CD14-positive monocyte (primary cell): ENCODE measurements around the gene TMEM115. TPM values are rescaled to one million over a fixed set of nuclear protein-coding genes. Genes with fewer than 3 reads are reported as not detected.
A peak's percentile ranks its signal among the peaks of the same experiment; 100 is the strongest.

Experiments used
- DNase-seq, 3 donors: peaks; one replicate each; pipeline ENCODE4 v3.0.0-alpha.2; 2011 to 2022
- H2AFZ ChIP-seq: 2 replicates; pipeline ENCODE4 v1.6.0; 2012; ENCODE audit warnings: mild to moderate bottlenecking, low read depth, low read length, inconsistent platforms; ENCODE audit not compliant: insufficient read depth, poor library complexity, severe bottlenecking
- H3K27ac ChIP-seq, 2 donors: 1 replicate in 1 of 2; 2 replicates in 1 of 2; pipeline ENCODE4 v1.5.1; 2012 to 2013; ENCODE audit warnings: low read length in 2 of 2, control low read depth in 1 of 2, inconsistent platforms in 1 of 2, low read depth in 1 of 2, mild to moderate bottlenecking in 1 of 2
- H3K27me3 ChIP-seq, 2 donors: one replicate each; pipeline versions ENCODE4 v1.6.0 to v1.6.1; 2011 to 2013; ENCODE audit warnings: low read length in 2 of 2; ENCODE audit not compliant: control insufficient read depth in 2 of 2, insufficient read depth in 2 of 2
- H3K36me3 ChIP-seq, 2 donors: replicated peaks in 1 of 2; 1 replicate in 1 of 2; 2 replicates in 1 of 2; pipeline versions ENCODE4 v1.5.1 to v1.6.1; 2012 to 2013; ENCODE audit warnings: low read length in 2 of 2, control low read depth in 1 of 2, inconsistent platforms in 1 of 2, mild to moderate bottlenecking in 1 of 2; ENCODE audit not compliant: insufficient read depth in 2 of 2, control insufficient read depth in 1 of 2
- H3K4me1 ChIP-seq, 2 donors: 1 replicate in 1 of 2; 2 replicates in 1 of 2; pipeline versions ENCODE4 v1.5.1 to v1.6.1; 2012 to 2013; ENCODE audit warnings: low read length in 2 of 2, control low read depth in 1 of 2, inconsistent platforms in 1 of 2, mild to moderate bottlenecking in 1 of 2, moderate library complexity in 1 of 2; ENCODE audit not compliant: insufficient read depth in 2 of 2, control insufficient read depth in 1 of 2
- H3K4me2 ChIP-seq: replicated peaks from 2 replicates; pipeline ENCODE3; 2012; ENCODE audit warnings: low read length, moderate library complexity, mild to moderate bottlenecking; ENCODE audit not compliant: poor library complexity, severe bottlenecking; ENCODE audit errors: extremely low read depth
- H3K4me3 ChIP-seq, 3 experiments: fragments of 200-600 bp in 1 of 3; sonication (generic) in 1 of 3; replicated peaks in 1 of 3; 1 replicate in 2 of 3; 2 replicates in 1 of 3; pipeline ENCODE4 v1.5.1; 2011 to 2013; ENCODE audit warnings: low read length in 3 of 3, mild to moderate bottlenecking in 3 of 3, control low read depth in 2 of 3, low read depth in 2 of 3, inconsistent platforms in 1 of 3, moderate library complexity in 1 of 3
- H3K79me2 ChIP-seq: 2 replicates; pipeline ENCODE4 v1.6.0; 2012; ENCODE audit warnings: mild to moderate bottlenecking, control low read depth, inconsistent platforms, low read length, moderate library complexity; ENCODE audit not compliant: insufficient read depth
- H3K9ac ChIP-seq: 2 replicates; pipeline ENCODE4 v1.6.0; 2017; ENCODE audit warnings: low read length, mild to moderate bottlenecking; ENCODE audit not compliant: insufficient read depth, poor library complexity, severe bottlenecking
- H3K9me3 ChIP-seq, 2 donors: replicated peaks in 1 of 2; 1 replicate in 1 of 2; 2 replicates in 1 of 2; pipeline versions ENCODE4 v1.5.1 to v1.6.1; 2012 to 2013; ENCODE audit warnings: low read length in 2 of 2, control low read depth in 1 of 2; ENCODE audit not compliant: control insufficient read depth in 1 of 2, insufficient read depth in 1 of 2
- H4K20me1 ChIP-seq: 2 replicates; pipeline ENCODE4 v1.6.0; 2012; ENCODE audit warnings: mild to moderate bottlenecking, low read length, control low read depth, moderate library complexity; ENCODE audit not compliant: insufficient read depth
- H3K27ac Mint-ChIP-seq, 7 donors: one replicate each; pipeline ENCODE4 v1.8.0; 2020; ENCODE audit warnings: mild to moderate bottlenecking in 7 of 7, mixed read lengths in 7 of 7, moderate library complexity in 6 of 7, inconsistent platforms in 2 of 7
- H3K27me3 Mint-ChIP-seq, 3 donors: one replicate each; pipeline ENCODE4 v1.8.0; 2021 to 2022; ENCODE audit warnings: low read depth in 3 of 3, mild to moderate bottlenecking in 3 of 3, mixed read lengths in 3 of 3, moderate library complexity in 3 of 3, inconsistent platforms in 1 of 3
- H3K36me3 Mint-ChIP-seq, 2 donors: one replicate each; pipeline ENCODE4 v1.8.0; 2020; ENCODE audit warnings: mixed read lengths in 2 of 2, inconsistent platforms in 1 of 2, mild to moderate bottlenecking in 1 of 2
- H3K4me1 Mint-ChIP-seq: one replicate; pipeline ENCODE4 v1.8.0; 2020; ENCODE audit warnings: mild to moderate bottlenecking, mixed read lengths
- H3K4me3 Mint-ChIP-seq, 2 donors: one replicate each; pipeline ENCODE4 v1.8.0; 2020; ENCODE audit warnings: mild to moderate bottlenecking in 2 of 2, mixed read lengths in 2 of 2, moderate library complexity in 1 of 2
- H3K9me3 Mint-ChIP-seq, 7 donors: one replicate each; pipeline ENCODE4 v1.8.0; 2020 to 2022; ENCODE audit warnings: mixed read lengths in 7 of 7, mild to moderate bottlenecking in 6 of 7, moderate library complexity in 6 of 7, inconsistent platforms in 2 of 7
- WGBS: methylation state at CpG from one replicate; pipeline ENCODE4 v1.1.5; 2013; ENCODE audit warnings: missing lambda C conversion rate; ENCODE audit not compliant: insufficient coverage; 5-methylcytosine and 5-hydroxymethylcytosine counted together
- intact Hi-C, 2 donors: fragments of 100-400 bp; cut with micrococcal nuclease; formaldehyde crosslinking; loops; one replicate each; pipeline versions ENCODE4 v1.15.0 to v1.15.1; 2023
- polyA plus RNA-seq, 3 donors: library from polyadenylated mRNA; depleted of rRNA in 1 of 3; unstranded in 2 of 3; stranded (reverse) in 1 of 3; fragments of 300-500 nt in 2 of 3; fragments of >200 nt in 1 of 3; fragmentation: Illumina TruSeq in 2 of 3; gene quantifications; 1 replicate in 2 of 3; 2 replicates in 1 of 3; pipeline ENCODE4 v1.2.3, GENCODE V29; 2012 to 2021
- TF ChIP-seq, protein P1 (sequence below): fragments of 200-600 bp; IDR thresholded peaks from one replicate; pipeline ENCODE4 v1.8.0; 2022; ENCODE audit warnings: antibody characterized with exemption, mild to moderate bottlenecking

The TMEM115 gene
- polyA plus RNA-seq, 3 donors: 14.5 to 36.2 (median 32.9) TPM

DNA sequence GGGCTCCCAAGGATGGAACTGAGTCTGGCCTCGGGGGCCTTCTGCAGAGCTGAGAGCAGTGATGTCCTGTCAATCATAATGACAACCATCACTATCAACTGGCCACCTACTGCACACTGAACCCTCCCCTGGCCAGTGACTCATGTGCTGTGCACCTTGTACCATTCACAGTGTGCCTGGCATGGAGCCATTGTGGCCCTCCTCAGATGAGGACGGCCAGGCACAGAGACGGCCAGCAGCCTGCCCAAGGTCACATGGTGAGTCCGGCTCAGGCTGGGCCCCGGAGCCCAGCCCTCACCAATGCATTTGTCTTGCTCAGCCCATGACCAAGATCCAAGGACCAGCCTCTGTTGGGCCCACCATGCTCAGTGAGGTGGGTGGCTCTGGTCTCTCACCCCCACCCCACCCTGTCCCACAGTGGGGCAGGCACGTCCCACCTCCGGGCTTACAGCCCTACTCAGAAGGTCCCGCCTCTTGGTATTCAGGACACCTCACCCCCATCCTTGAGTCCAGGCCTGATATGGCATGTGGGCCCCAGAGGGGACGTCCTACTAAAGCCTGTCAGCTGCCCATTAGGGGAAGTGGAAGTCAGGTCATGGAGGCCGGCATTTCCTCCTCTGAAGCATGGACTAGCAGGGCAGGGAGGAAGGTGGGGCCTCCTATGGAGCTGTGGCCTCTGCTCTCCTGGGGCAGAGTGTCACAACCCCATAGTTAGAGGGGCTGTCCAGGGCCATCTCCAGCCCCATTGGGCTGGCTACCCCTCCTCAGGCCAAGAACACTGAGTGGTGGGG is 35.9 kb upstream of the TMEM115 start:
- Histone ChIP-seq H3K4me3 (no peak overlapping the region), H3K79me2 (no peaks in the 10 kb centered on the region), H4K20me1 (no peaks in the 10 kb centered on the region), H3K9ac (no peak overlapping the region), H2AFZ (peak overlapping the region; percentile 80), H3K4me2 (peak overlapping the region; percentile 24), H3K9me3 (no peaks in the 10 kb centered on the region), H3K4me1 (peaks cover 12 to 13% of the 10 kb centered on the region in 2 donors), H3K27ac (peak overlapping the region; percentile 26 to 57), H3K27me3 (no peaks in the 10 kb centered on the region), H3K36me3 (no peaks in the 10 kb centered on the region)
- peaks cover 14% of the 10 kb centered on the region for H3K4me1 Mint-ChIP-seq
- H3K36me3 Mint-ChIP-seq: no peaks in the 10 kb centered on the region
- DNase-seq: peak; percentile 68 to 72 (median 69)
- no peak overlapping the region for H3K4me3 Mint-ChIP-seq
- H3K27ac Mint-ChIP-seq: peak overlapping the region in 3 of 7 donors; percentile 46 to 81 (median 75)
- peaks cover 1 to 10% (median 2%) of the 10 kb centered on the region in 3 donors for H3K27me3 Mint-ChIP-seq
- H3K9me3 Mint-ChIP-seq: no peaks in the 10 kb centered on the region
- WGBS: 83% methylated on average over 6 of the region's 10 CpGs
- intact Hi-C loops: no loop called here
- TF ChIP-seq, protein P1, sequence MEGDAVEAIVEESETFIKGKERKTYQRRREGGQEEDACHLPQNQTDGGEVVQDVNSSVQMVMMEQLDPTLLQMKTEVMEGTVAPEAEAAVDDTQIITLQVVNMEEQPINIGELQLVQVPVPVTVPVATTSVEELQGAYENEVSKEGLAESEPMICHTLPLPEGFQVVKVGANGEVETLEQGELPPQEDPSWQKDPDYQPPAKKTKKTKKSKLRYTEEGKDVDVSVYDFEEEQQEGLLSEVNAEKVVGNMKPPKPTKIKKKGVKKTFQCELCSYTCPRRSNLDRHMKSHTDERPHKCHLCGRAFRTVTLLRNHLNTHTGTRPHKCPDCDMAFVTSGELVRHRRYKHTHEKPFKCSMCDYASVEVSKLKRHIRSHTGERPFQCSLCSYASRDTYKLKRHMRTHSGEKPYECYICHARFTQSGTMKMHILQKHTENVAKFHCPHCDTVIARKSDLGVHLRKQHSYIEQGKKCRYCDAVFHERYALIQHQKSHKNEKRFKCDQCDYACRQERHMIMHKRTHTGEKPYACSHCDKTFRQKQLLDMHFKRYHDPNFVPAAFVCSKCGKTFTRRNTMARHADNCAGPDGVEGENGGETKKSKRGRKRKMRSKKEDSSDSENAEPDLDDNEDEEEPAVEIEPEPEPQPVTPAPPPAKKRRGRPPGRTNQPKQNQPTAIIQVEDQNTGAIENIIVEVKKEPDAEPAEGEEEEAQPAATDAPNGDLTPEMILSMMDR: no peak

DNA sequence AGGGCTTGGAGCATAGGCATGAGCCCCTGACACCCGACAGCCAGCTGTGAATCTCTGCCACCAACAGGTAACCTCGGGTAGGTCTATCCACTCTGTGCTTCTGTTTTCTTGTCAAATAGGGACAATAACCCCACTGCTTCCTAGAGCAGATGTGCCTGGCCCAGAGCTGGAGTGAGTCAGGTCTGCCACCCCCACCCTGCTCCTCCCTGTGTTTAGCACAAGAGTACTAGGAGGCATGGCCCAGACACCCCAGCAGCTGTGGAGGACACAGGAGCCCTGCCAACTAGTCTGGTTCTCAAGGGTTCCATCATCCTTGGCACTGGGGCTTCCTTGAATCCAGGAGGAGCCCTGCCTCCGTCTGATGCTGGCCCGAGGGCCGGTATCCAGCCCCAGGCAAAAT is 33.7 kb upstream of the TMEM115 start:
- peaks cover 14% of the 10 kb centered on the region for H3K4me1 Mint-ChIP-seq
- DNase-seq: no peak
- WGBS: 84% methylated on average over 4 of the region's 5 CpGs
- Histone ChIP-seq H2AFZ (no peak overlapping the region), H3K9ac (no peak overlapping the region), H3K36me3 (no peaks in the 10 kb centered on the region), H3K9me3 (no peaks in the 10 kb centered on the region), H3K4me1 (peaks cover 12 to 13% of the 10 kb centered on the region in 2 donors), H3K4me2 (no peak overlapping the region), H3K79me2 (no peaks in the 10 kb centered on the region), H3K4me3 (no peak overlapping the region), H3K27ac (no peak overlapping the region), H3K27me3 (no peaks in the 10 kb centered on the region), H4K20me1 (no peaks in the 10 kb centered on the region)
- intact Hi-C loops: no loop called here
- no peaks in the 10 kb centered on the region for H3K36me3 Mint-ChIP-seq
- H3K27me3 Mint-ChIP-seq: peaks cover 1 to 9% (median 2%) of the 10 kb centered on the region in 3 donors
- H3K9me3 Mint-ChIP-seq: no peaks in the 10 kb centered on the region
- H3K4me3 Mint-ChIP-seq: no peak overlapping the region
- no peak overlapping the region for H3K27ac Mint-ChIP-seq
- TF ChIP-seq, protein P1: no peak
